K562 (cell line): ENCODE data around the gene ALDH3A2. TPM values are rescaled to one million over a fixed set of nuclear protein-coding genes. Genes with fewer than 3 reads are reported as not detected.

Experiments used
- ATAC-seq: fragments of 200-7000 bp; cut with Tn5 transposase; 3 replicates; pipeline ENCODE4 v1.9.1; 2020; ENCODE audit warnings: moderate library complexity
- BruUV-seq: library from RNA; stranded (reverse); fragments of 400-500 nt; replicated peaks from 2 replicates; lab custom pipeline; 2021; lab: Mats Ljungman, UMichigan
- CTCF ChIA-PET: fragments of 300-600 bp; formaldehyde crosslinking; extraction: SDS; loops from one replicate; lab custom pipeline; 2021; ENCODE audit warnings: low intra/inter-chr PET ratio; lab: Yijun Ruan, JAX
- POLR2A ChIA-PET: fragments of 300-600, 350-650 bp; sonication (Branson Sonifier 250); formaldehyde crosslinking; extraction: SDS; loops from one replicate; lab custom pipeline; 2021; ENCODE audit warnings: antibody characterized with exemption, inconsistent platforms; lab: Yijun Ruan, JAX
- DNase-seq, 4 experiments: peaks; one replicate each; pipeline versions ENCODE4 v3.0.0 to v3.0.0-alpha.2; 2011 to 2018; ENCODE audit warnings: low spot score in 3 of 4, mixed read lengths in 3 of 4; ENCODE audit errors: extremely low read depth in 1 of 4
- FAIRE-seq: peaks from 2 replicates; lab custom pipeline; 2011; peaks lifted over from hg19 to GRCh38; lab: Jason Lieb, UNC
- H2AFZ ChIP-seq: 2 replicates; pipeline ENCODE4 v1.6.0; 2011; ENCODE audit warnings: low read depth, low read length, control low read depth, inconsistent platforms
- H3K27ac ChIP-seq: fragments of 200-600 bp; 3 replicates; pipeline ENCODE4 v1.8.0; 2011; ENCODE audit warnings: low read depth, mild to moderate bottlenecking, control low read depth, inconsistent platforms, low read length, moderate library complexity, mixed read lengths; ENCODE audit errors: extremely low read depth
- H3K27me3 ChIP-seq, 2 experiments: fragments of 300-600 bp in 1 of 2; 2 replicates in 1 of 2; 3 replicates in 1 of 2; pipeline versions ENCODE4 v1.6.0 to v1.8.0; 2011; ENCODE audit warnings: inconsistent platforms in 2 of 2, low read length in 2 of 2, mild to moderate bottlenecking in 1 of 2, mixed read lengths in 1 of 2, moderate library complexity in 1 of 2; ENCODE audit not compliant: control insufficient read depth in 2 of 2, insufficient read depth in 2 of 2
- H3K36me3 ChIP-seq: fragments of 300-600 bp; 3 replicates; pipeline ENCODE4 v1.8.0; 2011; ENCODE audit warnings: mild to moderate bottlenecking, low read length, inconsistent platforms; ENCODE audit not compliant: control insufficient read depth, insufficient read depth
- H3K4me1 ChIP-seq, 2 experiments: fragments of 200-600 bp in 1 of 2; replicated peaks in 1 of 2; 2 replicates in 1 of 2; 3 replicates in 1 of 2; pipeline versions ENCODE4 v1.5.1 to v1.8.0; 2011; ENCODE audit warnings: inconsistent platforms in 2 of 2, low read length in 2 of 2, mild to moderate bottlenecking in 1 of 2, mixed read lengths in 1 of 2, moderate library complexity in 1 of 2; ENCODE audit not compliant: control insufficient read depth in 2 of 2, insufficient read depth in 2 of 2
- H3K4me2 ChIP-seq: 2 replicates; pipeline ENCODE4 v1.6.1; 2011; ENCODE audit warnings: low read length, control low read depth, inconsistent platforms, mixed read lengths; ENCODE audit not compliant: insufficient read depth
- H3K4me3 ChIP-seq: fragments of 200-600 bp; sonication (generic), shearing (Covaris generic); 2 replicates; pipeline ENCODE4 v1.5.1; 2016; ENCODE audit warnings: control low read depth, inconsistent platforms
- H3K79me2 ChIP-seq: fragments of 200-600 bp; 3 replicates; pipeline ENCODE4 v1.8.0; 2011; ENCODE audit warnings: low read length, inconsistent platforms; ENCODE audit not compliant: control insufficient read depth, insufficient read depth
- H3K9ac ChIP-seq, 2 experiments: 2 replicates each; pipeline versions ENCODE4 v1.6.0 to v1.6.1; 2011; ENCODE audit warnings: low read depth in 2 of 2, low read length in 2 of 2, control low read depth in 1 of 2, inconsistent platforms in 1 of 2, mild to moderate bottlenecking in 1 of 2, mixed read lengths in 1 of 2; ENCODE audit not compliant: insufficient read depth in 1 of 2
- H3K9me1 ChIP-seq: one replicate; pipeline ENCODE4 v1.6.0; 2011; ENCODE audit warnings: inconsistent platforms, mild to moderate bottlenecking, low read length, moderate library complexity; ENCODE audit not compliant: control insufficient read depth, insufficient read depth
- H3K9me3 ChIP-seq: replicated peaks from 2 replicates; pipeline ENCODE4 v1.5.1; 2011; ENCODE audit warnings: low read depth, low read length, inconsistent platforms; ENCODE audit not compliant: control insufficient read depth, insufficient read depth
- H4K20me1 ChIP-seq: replicated peaks from 2 replicates; pipeline ENCODE4 v1.6.1; 2011; ENCODE audit warnings: low read length, inconsistent platforms, mixed read lengths; ENCODE audit not compliant: control insufficient read depth, insufficient read depth
- BRF1 ChIP-seq: IDR thresholded peaks from 3 replicates; pipeline ENCODE4 v1.6.1; 2011; ENCODE audit warnings: borderline replicate concordance, mild to moderate bottlenecking; ENCODE audit not compliant: insufficient read length; ENCODE audit errors: extremely low read depth
- CXXC5 ChIP-seq: fragments of 250-450 bp; sonication (Bioruptor Pico); IDR thresholded peaks from 2 replicates; pipeline ENCODE4 v1.8.0; 2022; ENCODE audit warnings: inconsistent platforms, mild to moderate bottlenecking, moderate library complexity
- ETS2 ChIP-seq: IDR thresholded peaks from 2 replicates; pipeline ENCODE4 v1.6.1; 2016; ENCODE audit warnings: borderline replicate concordance, missing genetic modification characterization, mild to moderate bottlenecking, moderate library complexity, missing compliant biosample characterization; ENCODE audit not compliant: poor library complexity, severe bottlenecking
- ETV1 ChIP-seq: fragments of 450-650 bp; conservative IDR thresholded peaks from 2 replicates; pipeline ENCODE4 v1.6.1; 2016; ENCODE audit warnings: missing genetic modification characterization, control low read depth, low read depth, missing compliant biosample characterization
- NFE2L1 ChIP-seq: fragments of 450-650 bp; IDR thresholded peaks from 2 replicates; pipeline ENCODE4 v1.6.1; 2016; ENCODE audit warnings: missing genetic modification characterization, low read depth, mild to moderate bottlenecking, missing compliant biosample characterization, moderate library complexity, borderline replicate concordance
- NR4A1 ChIP-seq, 2 experiments: fragments of 250-450 bp in 1 of 2; fragments of 450-650 bp in 1 of 2; sonication (Bioruptor Pico) in 1 of 2; IDR thresholded peaks; 2 replicates each; pipeline versions ENCODE4 v1.4.0 to v1.6.1; 2016 to 2020; ENCODE audit warnings: mild to moderate bottlenecking in 2 of 2, missing compliant biosample characterization in 1 of 2, missing genetic modification characterization in 1 of 2, moderate library complexity in 1 of 2
- SNAPC5 ChIP-seq: fragments of 250-450 bp; sonication (Bioruptor Pico); IDR thresholded peaks from 2 replicates; pipeline ENCODE4 v1.8.0; 2021; ENCODE audit warnings: moderate library complexity, mild to moderate bottlenecking, inconsistent platforms
- TGIF2 ChIP-seq: sonication (generic); formaldehyde crosslinking; IDR thresholded peaks from 2 replicates; pipeline ENCODE4 v1.8.1; 2022; ENCODE audit warnings: mild to moderate bottlenecking, missing genetic modification reagents, moderate library complexity
- XRCC3 ChIP-seq: fragments of 450-650 bp; IDR thresholded peaks from 2 replicates; pipeline ENCODE4 v1.6.1; 2017; ENCODE audit warnings: mild to moderate bottlenecking, moderate library complexity
- ZNF436 ChIP-seq: fragments of 250-450, 450-650 bp; sonication (Bioruptor Pico); formaldehyde crosslinking; IDR thresholded peaks from 2 replicates; pipeline ENCODE4 v1.7.0; 2020; ENCODE audit warnings: mild to moderate bottlenecking
- WGBS: fragments of 100-300 bp; shearing (Covaris generic); methylation state at CpG from one replicate; pipeline ENCODE4 v1.1.6; 2016; ENCODE audit warnings: low coverage, mixed read lengths; ENCODE audit not compliant: insufficient coverage; ENCODE audit errors: missing lambda C conversion rate; 5-methylcytosine and 5-hydroxymethylcytosine counted together
- in situ Hi-C: fragments of 300-500 bp; cut with MboI; formaldehyde crosslinking; loops from 4 replicates; pipeline ENCODE4 v1.15.0; 2018; ENCODE audit warnings: inconsistent platforms, mixed read lengths
- intact Hi-C: fragments of 100-400 bp; cut with micrococcal nuclease; formaldehyde crosslinking; loops from 2 replicates; pipeline ENCODE4 v1.14.2; 2022
- polyA plus RNA-seq, 8 experiments: library from polyadenylated mRNA; depleted of rRNA in 4 of 8; stranded (reverse) in 5 of 8; unstranded in 3 of 8; fragments of >200 nt; fragmentation: Nextera tagmentation in 2 of 8; fragmentation: Illumina TruSeq in 1 of 8; extraction: Ambion mirVana in 2 of 8; extraction: Trizol in 1 of 8; gene quantifications; 2 replicates each; pipeline versions ENCODE4 v1.2.1 to v1.2.3, GENCODE V29; 2011 to 2014; ENCODE audit warnings: inconsistent platforms in 1 of 8, missing spikeins in 1 of 8
- total RNA-seq, 7 experiments: library from RNA; depleted of rRNA in 6 of 7; stranded (reverse); fragments of >200 nt in 6 of 7; fragmentation: Illumina TruSeq in 2 of 7; extraction: Trizol in 2 of 7; gene quantifications; 2 replicates each; pipeline versions ENCODE4 v1.2.1 to v1.2.3, GENCODE V29; 2011 to 2021; ENCODE audit warnings: low replicate concordance in 1 of 7
- TF ChIP-seq, protein P1 (sequence below): fragments of 250-450 bp; sonication (Bioruptor Pico); IDR thresholded peaks from 2 replicates; pipeline ENCODE4 v1.8.0; 2022; ENCODE audit warnings: moderate library complexity, mild to moderate bottlenecking, inconsistent platforms

Gene ALDH3A2
- total and polyA plus RNA-seq, 9 of the 15 experiments (the other 6 are each of a cell fraction or from before 2014, with no cell fraction given), result 0.01 to 0.78 (median 0.12) TPM; not detected in 5

GRCh38 chr17:19706791-19707727 lies 58.5 kb downstream of the ALDH3A2 start:
- Histone ChIP-seq H2AFZ (no peak overlapping the region), H3K4me2 (no peak overlapping the region), H3K4me3 (no peak overlapping the region), H3K9ac (no peak overlapping the region), H4K20me1 (no peaks in the 10 kb centered on the region; the same call in 1 of the 2 replicates), H3K27ac (no peak overlapping the region), H3K9me1 (no peaks in the 10 kb centered on the region), H3K4me1 (0 out of 5 replicates have a peak, but pooled peaks cover 0 to 3% of the 10 kb centered on the region in 2 experiments), H3K9me3 (no peaks in the 10 kb centered on the region), H3K79me2 (no peaks in the 10 kb centered on the region), H3K36me3 (no peaks in the 10 kb centered on the region), H3K27me3 (peaks cover 0 to 13% of the 10 kb centered on the region in 2 experiments; a peak in 1 of 5 replicates)
- no peak for FAIRE-seq
- no peak for ATAC-seq
- TF ChIP-seq, protein P1, sequence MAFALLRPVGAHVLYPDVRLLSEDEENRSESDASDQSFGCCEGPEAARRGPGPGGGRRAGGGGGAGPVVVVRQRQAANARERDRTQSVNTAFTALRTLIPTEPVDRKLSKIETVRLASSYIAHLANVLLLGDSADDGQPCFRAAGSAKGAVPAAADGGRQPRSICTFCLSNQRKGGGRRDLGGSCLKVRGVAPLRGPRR, result no peak
- TF ChIP-seq BRF1 (no peak), ETV1 (tag) (no peak), NR4A1 (CRISPR knock-in tag; IDR thresholded peaks at IDR 0.05) (no peak), NR4A1 (tag; IDR thresholded peaks at IDR 0.05) (no peak), SNAPC5 (CRISPR knock-in tag) (no peak), ETS2 (tag) (no peak), XRCC3 (no peak), ZNF436 (CRISPR knock-in tag) (no peak), CXXC5 (CRISPR knock-in tag) (no peak), TGIF2 (CRISPR knock-in tag) (no peak), NFE2L1 (tag) (no peak)
- in situ Hi-C loops (no loop called here), intact Hi-C loops (no loop called here)
- CTCF ChIA-PET, result no interaction called here
- no TSS peak for BruUV-seq
- DNase-seq, result peak in 1 of 4 experiments; percentile 1
- POLR2A ChIA-PET, result interaction anchor here (0.5 to 0.7 kb wide), 2 partner anchors 205 to 207 kb away, joined by 3 read pairs; no protein-coding TSS in a partner anchor
- WGBS, result 0% methylated on average over 10 of the region's 12 CpGs
